WTC11 (cell line): ENCODE results near the gene SLC25A21. TPM values are rescaled to one million over a fixed set of nuclear protein-coding genes. Genes with fewer than 3 reads are reported as not detected.

ENCODE experiments used
- ATAC-seq: fragments of 200-7000 bp; cut with Tn5 transposase; 2 replicates; pipeline ENCODE4 v1.10.0; 2021; ENCODE audit warnings: mild to moderate bottlenecking, moderate library complexity
- CTCF ChIA-PET: fragments of 300-600 bp; sonication (Branson Sonifier 250); formaldehyde crosslinking; loops from one replicate; lab custom pipeline; 2021; ENCODE audit warnings: antibody characterized with exemption; lab: Charles Lee
- POLR2A ChIA-PET: fragments of 350-600 bp; sonication (Branson Sonifier 250); formaldehyde crosslinking; loops from one replicate; lab custom pipeline; 2021; ENCODE audit warnings: antibody characterized with exemption; lab: Charles Lee
- DNase-seq: peaks from one replicate; pipeline ENCODE4 v3.0.0; 2021; ENCODE audit warnings: low spot score
- H3K27ac Mint-ChIP-seq: 2 replicates; pipeline ENCODE4 v1.8.0; 2021; ENCODE audit warnings: mixed read lengths
- H3K27me3 Mint-ChIP-seq: 2 replicates; pipeline ENCODE4 v1.8.0; 2021; ENCODE audit warnings: low read depth, mild to moderate bottlenecking, moderate library complexity, mixed read lengths
- H3K36me3 Mint-ChIP-seq: 2 replicates; pipeline ENCODE4 v1.8.0; 2021; ENCODE audit warnings: mixed read lengths
- H3K4me1 Mint-ChIP-seq: 2 replicates; pipeline ENCODE4 v1.8.0; 2022; ENCODE audit warnings: mixed read lengths
- H3K4me3 Mint-ChIP-seq: 2 replicates; pipeline ENCODE4 v1.8.0; 2021; ENCODE audit warnings: mild to moderate bottlenecking, moderate library complexity, mixed read lengths
- H3K9me3 Mint-ChIP-seq: 2 replicates; pipeline ENCODE4 v1.8.0; 2021; ENCODE audit warnings: mixed read lengths
- ATF1 ChIP-seq: sonication (generic); formaldehyde crosslinking; IDR thresholded peaks from 2 replicates; pipeline ENCODE4 v1.8.1; 2023; ENCODE audit warnings: mild to moderate bottlenecking, moderate library complexity, missing genetic modification reagents
- ATF6 ChIP-seq: sonication (generic); formaldehyde crosslinking; IDR thresholded peaks from 2 replicates; pipeline ENCODE4 v1.8.1; 2023; ENCODE audit warnings: mild to moderate bottlenecking, missing genetic modification reagents
- EMX1 ChIP-seq: fragments of 250-450 bp; sonication (Bioruptor Pico); IDR thresholded peaks from 2 replicates; pipeline ENCODE4 v1.8.0; 2021; ENCODE audit warnings: mild to moderate bottlenecking
- ERG ChIP-seq: fragments of 250-450 bp; sonication (Bioruptor Pico); IDR thresholded peaks from 2 replicates; pipeline ENCODE4 v1.8.0; 2021; ENCODE audit warnings: mild to moderate bottlenecking
- ESRRA ChIP-seq: sonication (generic); formaldehyde crosslinking; IDR thresholded peaks from 2 replicates; pipeline ENCODE4 v1.8.1; 2022; ENCODE audit warnings: mild to moderate bottlenecking, missing genetic modification reagents, borderline replicate concordance
- ETV6 ChIP-seq: sonication (generic); formaldehyde crosslinking; IDR thresholded peaks from 2 replicates; pipeline ENCODE4 v1.8.1; 2022; ENCODE audit warnings: mild to moderate bottlenecking, missing genetic modification reagents
- FOXK1 ChIP-seq: sonication (generic); formaldehyde crosslinking; IDR thresholded peaks from 2 replicates; pipeline ENCODE4 v1.8.0; 2022; ENCODE audit warnings: mild to moderate bottlenecking, moderate library complexity, missing genetic modification reagents
- FOXP1 ChIP-seq: sonication (generic); formaldehyde crosslinking; IDR thresholded peaks from 2 replicates; pipeline ENCODE4 v1.8.0; 2022; ENCODE audit warnings: missing genetic modification reagents, mild to moderate bottlenecking, moderate library complexity, borderline replicate concordance
- IRF2 ChIP-seq: sonication (generic); formaldehyde crosslinking; IDR thresholded peaks from 2 replicates; pipeline ENCODE4 v1.8.0; 2022; ENCODE audit warnings: low read depth, missing genetic modification reagents, borderline replicate concordance
- JUN ChIP-seq: sonication (generic); formaldehyde crosslinking; IDR thresholded peaks from 2 replicates; pipeline ENCODE4 v1.8.0; 2023; ENCODE audit warnings: mild to moderate bottlenecking, missing genetic modification reagents
- MLX ChIP-seq: sonication (generic); formaldehyde crosslinking; IDR thresholded peaks from 2 replicates; pipeline ENCODE4 v1.8.1; 2023; ENCODE audit warnings: mild to moderate bottlenecking, missing genetic modification reagents, moderate library complexity
- NFE2L1 ChIP-seq: sonication (generic); formaldehyde crosslinking; IDR thresholded peaks from 2 replicates; pipeline ENCODE4 v1.8.1; 2023; ENCODE audit warnings: missing genetic modification reagents
- NFYB ChIP-seq: sonication (generic); formaldehyde crosslinking; conservative IDR thresholded peaks from 2 replicates; pipeline ENCODE4 v1.8.0; 2022; ENCODE audit warnings: low read depth, missing genetic modification reagents
- SOX15 ChIP-seq: fragments of 250-450 bp; sonication (Bioruptor Pico); IDR thresholded peaks from 2 replicates; pipeline ENCODE4 v1.9.0; 2021; ENCODE audit warnings: mild to moderate bottlenecking
- SP1 ChIP-seq: sonication (generic); formaldehyde crosslinking; conservative IDR thresholded peaks from 2 replicates; pipeline ENCODE4 v1.8.1; 2022; ENCODE audit warnings: missing genetic modification reagents
- STAT6 ChIP-seq: sonication (generic); formaldehyde crosslinking; conservative IDR thresholded peaks from 2 replicates; pipeline ENCODE4 v1.8.1; 2023; ENCODE audit warnings: mild to moderate bottlenecking, low read depth, missing genetic modification reagents, moderate library complexity
- TP53 ChIP-seq: sonication (generic); formaldehyde crosslinking; IDR thresholded peaks from 2 replicates; pipeline ENCODE4 v1.8.1; 2023; ENCODE audit warnings: mild to moderate bottlenecking, missing genetic modification reagents
- USF1 ChIP-seq: sonication (generic); formaldehyde crosslinking; IDR thresholded peaks from 2 replicates; pipeline ENCODE4 v1.8.0; 2022; ENCODE audit warnings: mild to moderate bottlenecking, missing genetic modification reagents
- ZNF121 ChIP-seq: sonication (generic); formaldehyde crosslinking; IDR thresholded peaks from 2 replicates; pipeline ENCODE4 v1.8.0; 2023; ENCODE audit warnings: missing genetic modification reagents
- ZNF232 ChIP-seq: sonication (generic); formaldehyde crosslinking; IDR thresholded peaks from 2 replicates; pipeline ENCODE4 v1.8.0; 2022; ENCODE audit warnings: mild to moderate bottlenecking, missing genetic modification reagents
- ZNF532 ChIP-seq: fragments of 250-450 bp; sonication (Bioruptor Pico); IDR thresholded peaks from 2 replicates; pipeline ENCODE4 v1.9.0; 2021; ENCODE audit warnings: mild to moderate bottlenecking, borderline replicate concordance
- ZNF671 ChIP-seq: fragments of 250-450 bp; sonication (Bioruptor Pico); IDR thresholded peaks from 2 replicates; pipeline ENCODE4 v1.8.0; 2021; ENCODE audit warnings: mild to moderate bottlenecking
- ZSCAN18 ChIP-seq: fragments of 250-450 bp; sonication (Bioruptor Pico); IDR thresholded peaks from 2 replicates; pipeline ENCODE4 v2.1.2; 2022; ENCODE audit warnings: mild to moderate bottlenecking, moderate library complexity
- total RNA-seq: library from RNA; stranded (reverse); gene quantifications from 3 replicates; pipeline ENCODE4 v1.2.3, GENCODE V29; 2021

Gene SLC25A21
- total RNA-seq, 1 experiment from 2014 or later = 8.2 TPM

- TF ChIP-seq USF1 = no peak
- TF ChIP-seq NFYB (CRISPR knock-in tag) = no peak
- no peak for TF ChIP-seq EMX1 (CRISPR knock-in tag)
- TF ChIP-seq ZNF232 (CRISPR knock-in tag) = no peak
- TF ChIP-seq ZNF121 (CRISPR knock-in tag) = no peak
- no peak for TF ChIP-seq JUN (CRISPR knock-in tag)
- no peak for TF ChIP-seq MLX (CRISPR knock-in tag)
- TF ChIP-seq IRF2 (CRISPR knock-in tag) = no peak
These were observed 301.6 kb downstream of the SLC25A21 start (continued) for GRCh38 chr14:36870776-36871175.

- POLR2A ChIA-PET = no interaction called here
- H3K27me3 Mint-ChIP-seq = no peaks in the 10 kb centered on the region; the same call in 1 of the 2 replicates
- H3K4me1 Mint-ChIP-seq = peaks cover 6% of the 10 kb centered on the region; the same call in 1 of the 2 replicates
These were observed 303.3 kb downstream of the SLC25A21 start for GRCh38 chr14:36869125-36869524.

More at GRCh38 chr14:36869125-36869524, 303.3 kb downstream of the SLC25A21 start:
- H3K36me3 Mint-ChIP-seq = no peaks in the 10 kb centered on the region
- ATAC-seq (no peak), DNase-seq (no peak)
- no peak for TF ChIP-seq SP1 (CRISPR knock-in tag)
- TF ChIP-seq SOX15 = no peak
- TF ChIP-seq ERG (CRISPR knock-in tag) = no peak
- TF ChIP-seq STAT6 (CRISPR knock-in tag) = no peak
- TF ChIP-seq TP53 (CRISPR knock-in tag) = no peak
- TF ChIP-seq ZNF121 (CRISPR knock-in tag) = no peak
- no peak for TF ChIP-seq FOXK1 (CRISPR knock-in tag)
- no peak for TF ChIP-seq ZNF532 (CRISPR knock-in tag)
- TF ChIP-seq ETV6 = no peak
- TF ChIP-seq ATF1 (CRISPR knock-in tag) = no peak
- TF ChIP-seq ZSCAN18 (CRISPR knock-in tag) = no peak
- TF ChIP-seq ATF6 (CRISPR knock-in tag) = no peak
- no peak for TF ChIP-seq ESRRA (CRISPR knock-in tag)
- TF ChIP-seq MLX (CRISPR knock-in tag) = no peak
- TF ChIP-seq NFE2L1 (CRISPR knock-in tag) = no peak
- no peak for TF ChIP-seq ZNF671 (CRISPR knock-in tag)
- no peak for TF ChIP-seq FOXP1 (CRISPR knock-in tag)
- CTCF ChIA-PET = no interaction called here
- no peaks in the 10 kb centered on the region for H3K9me3 Mint-ChIP-seq
- no peak overlapping the region for H3K4me3 Mint-ChIP-seq
- H3K27ac Mint-ChIP-seq = no peak overlapping the region
